ENCODE data around the gene CBFA2T2.

- no peak for TF ChIP-seq CTCF (conservative IDR thresholded peaks at IDR 0.05 in 1 of 2, IDR thresholded peaks at IDR 0.05 in 1 of 2; ENCODE audit: extremely low read depth in 1 of 2, insufficient read depth in 1 of 2, low read depth in 1 of 2, low read length in 2 of 2)
- no peak for TF ChIP-seq EZH2 (IDR thresholded peaks at IDR 0.05; ENCODE audit: borderline replicate concordance, low read length)
These were observed 32.4 kb downstream of the CBFA2T2 start for GRCh38 chr20:33522256-33522820.
